A549 (cell line): ENCODE data around the gene CIDEA. TPM values are rescaled to one million over a fixed set of nuclear protein-coding genes. Genes with fewer than 3 reads are reported as not detected.
A peak's percentile ranks its signal among the peaks of the same experiment; 100 is the strongest.

Experiments
- ATAC-seq, 2 experiments: fragments of 200-7000 bp in 1 of 2; fragments of >200 bp in 1 of 2; cut with Nextera tagmentation in 1 of 2; cut with Tn5 transposase in 1 of 2; 3 replicates each; pipeline versions ENCODE4 v1.8.0 to v1.9.1; 2018 to 2020; ENCODE audit warnings: mild to moderate bottlenecking in 1 of 2, moderate library complexity in 1 of 2
- CTCF ChIA-PET: fragments of 300-600 bp; sonication (Branson Sonifier 250); formaldehyde crosslinking; extraction: SDS; loops from one replicate; lab custom pipeline; 2021; ENCODE audit warnings: antibody characterized with exemption, inconsistent platforms; lab: Yijun Ruan, JAX
- POLR2A ChIA-PET: fragments of 350-600 bp; formaldehyde crosslinking; extraction: SDS; loops from one replicate; lab custom pipeline; 2021; ENCODE audit warnings: antibody characterized with exemption, inconsistent platforms; lab: Yijun Ruan, JAX
- DNase-seq, 2 experiments: peaks; one replicate each; pipeline versions ENCODE4 v3.0.0 to v3.0.0-alpha.2; 2011 to 2016; ENCODE audit warnings: low read depth in 1 of 2, low spot score in 1 of 2
- FAIRE-seq: peaks from 2 replicates; lab custom pipeline; 2011; peaks lifted over from hg19 to GRCh38; lab: Jason Lieb, UNC
- H3K27ac ChIP-seq, 2 experiments: fragments of >200 bp; sonication (Bioruptor Twin); formaldehyde crosslinking; 3 replicates each; pipeline ENCODE4 v1.5.1; 2016 to 2017
- H3K4me1 ChIP-seq: fragments of >200 bp; sonication (Bioruptor Twin); formaldehyde crosslinking; 3 replicates; pipeline ENCODE4 v1.6.1; 2016
- H3K4me2 ChIP-seq: fragments of >200 bp; sonication (Bioruptor Twin); formaldehyde crosslinking; 3 replicates; pipeline ENCODE4 v1.6.1; 2016
- H3K4me3 ChIP-seq: fragments of >200 bp; sonication (Bioruptor Twin); formaldehyde crosslinking; 3 replicates; pipeline ENCODE4 v1.5.1; 2016
- H3K9me3 ChIP-seq: fragments of >200 bp; sonication (Bioruptor Twin); formaldehyde crosslinking; 3 replicates; pipeline ENCODE4 v1.6.1; 2016
- ATOH8 ChIP-seq: fragments of 250-450 bp; sonication (Bioruptor Pico); IDR thresholded peaks from 2 replicates; pipeline ENCODE4 v1.5.0; 2020; ENCODE audit warnings: low read depth, mild to moderate bottlenecking, moderate library complexity
- BHLHE40 ChIP-seq: IDR thresholded peaks from 2 replicates; pipeline ENCODE4 v1.6.1; 2012; ENCODE audit warnings: low read depth, low read length, inconsistent platforms
- CBX2 ChIP-seq: fragments of 200-600 bp; sonication (generic); IDR thresholded peaks from 2 replicates; pipeline ENCODE4 v1.6.1; 2016; ENCODE audit warnings: low read depth, mild to moderate bottlenecking, borderline replicate concordance
- CHD2 ChIP-seq: fragments of 150-350 bp; IDR thresholded peaks from 2 replicates; pipeline ENCODE4 v1.6.1; 2014; ENCODE audit warnings: low read length; ENCODE audit not compliant: partially characterized antibody
- E2F6 ChIP-seq: IDR thresholded peaks from 2 replicates; pipeline ENCODE4 v1.6.1; 2012; ENCODE audit warnings: low read depth, borderline replicate concordance
- EHF ChIP-seq: fragments of 250-450 bp; sonication (Bioruptor Pico); IDR thresholded peaks from 2 replicates; pipeline ENCODE4 v1.5.0; 2020; ENCODE audit warnings: mild to moderate bottlenecking
- ELK1 ChIP-seq: fragments of 150-350 bp; IDR thresholded peaks from 2 replicates; pipeline ENCODE4 v1.6.1; 2014; ENCODE audit warnings: low read depth, mild to moderate bottlenecking, low read length
- EP300 ChIP-seq, 2 experiments: fragments of >200 bp; sonication (Bioruptor Twin); formaldehyde crosslinking; IDR thresholded peaks; 2 replicates in 1 of 2; 3 replicates in 1 of 2; pipeline ENCODE4 v1.6.1; 2016 to 2017
- FOSL2 ChIP-seq, 2 experiments: fragments of 450-650 bp in 1 of 2; fragments of >200 bp in 1 of 2; sonication (Bioruptor Twin) in 1 of 2; formaldehyde crosslinking; IDR thresholded peaks; 2 replicates each; pipeline versions ENCODE4 v1.5.0 to v1.6.1; 2016 to 2020; ENCODE audit warnings: mild to moderate bottlenecking in 1 of 2, moderate library complexity in 1 of 2
- GATA3 ChIP-seq: IDR thresholded peaks from 2 replicates; pipeline ENCODE4 v1.6.1; 2012; ENCODE audit warnings: borderline replicate concordance
- HOXA7 ChIP-seq: fragments of 250-450 bp; sonication (Bioruptor Pico); IDR thresholded peaks from 2 replicates; pipeline ENCODE4 v1.5.0; 2020; ENCODE audit warnings: mild to moderate bottlenecking, moderate library complexity
- JUNB ChIP-seq: fragments of >200 bp; sonication (Bioruptor Twin); formaldehyde crosslinking; IDR thresholded peaks from 2 replicates; pipeline ENCODE4 v1.6.1; 2016
- KDM5A ChIP-seq: fragments of 200-600 bp; sonication (generic); IDR thresholded peaks from 2 replicates; pipeline ENCODE4 v1.6.1; 2016; ENCODE audit warnings: antibody characterized with exemption, mild to moderate bottlenecking
- POLR2A ChIP-seq: IDR thresholded peaks from 2 replicates; pipeline ENCODE4 v1.6.1; 2012; ENCODE audit warnings: mild to moderate bottlenecking, low read length
- RAD21 ChIP-seq, 2 experiments: fragments of >200 bp in 1 of 2; sonication (Bioruptor Twin) in 1 of 2; formaldehyde crosslinking in 1 of 2; IDR thresholded peaks in 1 of 2; conservative IDR thresholded peaks in 1 of 2; 2 replicates in 1 of 2; 3 replicates in 1 of 2; pipeline ENCODE4 v1.6.1; 2012 to 2018; ENCODE audit warnings: inconsistent platforms in 1 of 2
- RARB ChIP-seq: fragments of 250-450 bp; sonication (Bioruptor Pico); IDR thresholded peaks from 2 replicates; pipeline ENCODE4 v1.8.0; 2021; ENCODE audit warnings: mild to moderate bottlenecking, moderate library complexity
- SREBF2 ChIP-seq: fragments of 450-650 bp; IDR thresholded peaks from 2 replicates; pipeline ENCODE4 v1.6.1; 2014; ENCODE audit warnings: mild to moderate bottlenecking, moderate library complexity
- USF2 ChIP-seq: fragments of 450-650 bp; IDR thresholded peaks from 2 replicates; pipeline ENCODE4 v1.6.1; 2014; ENCODE audit warnings: antibody characterized with exemption
- ZC3H11A ChIP-seq: fragments of 450-650 bp; IDR thresholded peaks from 2 replicates; pipeline ENCODE4 v1.6.1; 2014; ENCODE audit warnings: antibody characterized with exemption, mild to moderate bottlenecking
- ZFP36 ChIP-seq: fragments of 450-650 bp; IDR thresholded peaks from 2 replicates; pipeline ENCODE4 v1.6.1; 2014; ENCODE audit warnings: borderline replicate concordance; ENCODE audit not compliant: partially characterized antibody
- WGBS: methylation state at CpG from one replicate; pipeline ENCODE4 v1.1.6; 2017; ENCODE audit errors: missing lambda C conversion rate; 5-methylcytosine and 5-hydroxymethylcytosine counted together
- polyA plus RNA-seq, 4 experiments: library from polyadenylated mRNA; depleted of rRNA in 3 of 4; stranded (reverse); fragments of >200 nt; fragmentation: RNase III in 1 of 4; extraction: RNeasy Plus Mini Kit Qiagen cat#74134 plus additional on column Dnase treatment in 1 of 4; gene quantifications; 2 replicates in 3 of 4; 3 replicates in 1 of 4; pipeline ENCODE4 v1.2.3, GENCODE V29; 2011 to 2017
- TF ChIP-seq, protein P1 (sequence below): fragments of 250-450 bp; sonication (Bioruptor Pico); IDR thresholded peaks from 2 replicates; pipeline ENCODE4 v1.5.0; 2021; ENCODE audit warnings: mild to moderate bottlenecking, moderate library complexity, borderline replicate concordance
- TF ChIP-seq, protein P2 (sequence below): IDR thresholded peaks from 2 replicates; pipeline ENCODE4 v1.6.1; 2012

CIDEA gene
- polyA plus RNA-seq, 2 of the 4 experiments (the other 2 are of a cell fraction), result not detected

DNA sequence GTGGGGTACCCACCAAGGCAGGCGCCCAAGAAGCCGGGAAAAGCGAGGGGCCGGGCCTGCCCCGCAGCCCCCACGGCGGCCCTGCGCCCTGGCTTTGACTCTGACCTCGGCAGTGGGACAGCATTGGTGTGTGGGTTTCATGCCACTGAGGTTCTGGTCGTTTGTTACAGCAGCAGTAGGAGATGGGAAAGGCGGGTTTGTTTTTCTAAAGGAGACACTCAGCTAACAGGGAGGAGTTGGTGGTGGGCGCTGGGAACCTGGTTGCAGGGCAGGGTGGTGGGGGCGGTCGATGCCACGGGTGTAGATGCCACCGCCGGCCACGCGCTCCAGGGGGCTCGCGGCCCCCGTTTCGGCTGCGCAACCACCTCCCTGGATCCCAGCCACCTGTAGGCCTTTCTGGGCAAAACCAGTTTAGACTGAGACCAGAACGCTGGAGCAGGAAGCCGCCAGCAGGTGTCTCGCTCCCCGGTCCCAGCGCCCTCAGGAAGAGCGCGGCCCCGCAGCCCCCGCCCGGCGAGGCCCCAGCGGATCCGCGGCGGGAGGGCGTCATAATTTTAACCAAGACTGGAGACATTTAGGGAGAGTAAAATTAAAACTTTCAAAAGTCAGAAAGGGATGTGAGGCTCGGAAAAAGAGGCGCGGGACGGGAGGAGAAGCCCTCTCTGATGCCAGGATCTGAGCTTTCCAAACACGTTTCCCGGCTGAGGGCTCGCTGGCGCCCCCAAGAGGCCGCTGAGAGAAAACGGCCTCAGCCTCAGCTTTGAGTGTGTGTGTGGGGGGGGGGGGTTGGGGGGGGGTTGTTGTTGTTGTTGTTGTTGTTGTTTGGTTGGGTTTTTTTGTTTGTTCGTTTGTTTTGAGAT lies 17.4 kb downstream of the CIDEA start (continued):
- no peak for TF ChIP-seq ELK1
- TF ChIP-seq JUNB, result no peak
- TF ChIP-seq, protein P1, sequence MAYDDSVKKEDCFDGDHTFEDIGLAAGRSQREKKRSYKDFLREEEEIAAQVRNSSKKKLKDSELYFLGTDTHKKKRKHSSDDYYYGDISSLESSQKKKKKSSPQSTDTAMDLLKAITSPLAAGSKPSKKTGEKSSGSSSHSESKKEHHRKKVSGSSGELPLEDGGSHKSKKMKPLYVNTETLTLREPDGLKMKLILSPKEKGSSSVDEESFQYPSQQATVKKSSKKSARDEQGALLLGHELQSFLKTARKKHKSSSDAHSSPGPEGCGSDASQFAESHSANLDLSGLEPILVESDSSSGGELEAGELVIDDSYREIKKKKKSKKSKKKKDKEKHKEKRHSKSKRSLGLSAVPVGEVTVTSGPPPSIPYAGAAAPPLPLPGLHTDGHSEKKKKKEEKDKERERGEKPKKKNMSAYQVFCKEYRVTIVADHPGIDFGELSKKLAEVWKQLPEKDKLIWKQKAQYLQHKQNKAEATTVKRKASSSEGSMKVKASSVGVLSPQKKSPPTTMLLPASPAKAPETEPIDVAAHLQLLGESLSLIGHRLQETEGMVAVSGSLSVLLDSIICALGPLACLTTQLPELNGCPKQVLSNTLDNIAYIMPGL (CRISPR knock-in tag), result peak; percentile 86; the same call in 1 of the 2 replicates
- TF ChIP-seq KDM5A, result no peak
- no peak for TF ChIP-seq ATOH8 (CRISPR knock-in tag)
- TF ChIP-seq ZC3H11A, result no peak
- TF ChIP-seq EP300 (IDR thresholded peaks at IDR 0.05), result no peak
- no peak for TF ChIP-seq BHLHE40
- no peak for TF ChIP-seq GATA3

DNA sequence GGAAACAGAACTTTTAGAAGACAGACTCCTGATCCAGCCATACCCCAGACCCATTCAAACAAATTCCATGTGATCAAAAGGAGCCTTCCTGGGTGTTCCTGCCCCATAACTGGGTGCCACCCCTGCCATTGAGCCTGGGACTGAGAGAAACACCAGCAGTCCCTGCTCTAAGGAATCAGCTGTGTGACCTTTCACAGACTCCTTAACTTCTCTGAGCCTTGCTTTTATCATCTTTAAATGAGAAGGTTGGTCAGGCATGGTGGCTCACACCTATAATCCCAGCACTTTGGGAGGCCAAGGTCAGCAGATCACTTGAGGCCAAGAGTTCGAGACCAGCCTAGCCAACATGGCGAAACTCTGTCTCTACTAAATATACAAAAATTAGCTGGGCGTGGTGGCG lies 20.6 kb downstream of the CIDEA start:
- TF ChIP-seq, protein P2, sequence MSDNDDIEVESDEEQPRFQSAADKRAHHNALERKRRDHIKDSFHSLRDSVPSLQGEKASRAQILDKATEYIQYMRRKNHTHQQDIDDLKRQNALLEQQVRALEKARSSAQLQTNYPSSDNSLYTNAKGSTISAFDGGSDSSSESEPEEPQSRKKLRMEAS, result no peak
- no peak for ATAC-seq
- 0 out of 3 replicates have a peak, but pooled peaks cover 3% of the 10 kb centered on the region for H3K4me1 ChIP-seq
- no peak for DNase-seq
- 67% methylated on average over 2 of the region's 4 CpGs for WGBS
- ChIA-PET CTCF (interaction anchor here (1.1 to 1.4 kb wide), 3 partner anchors 13 to 337 kb away, joined by 3 to 4 read pairs (median 4); no protein-coding TSS in a partner anchor), POLR2A (no interaction called here)
- no peaks in the 10 kb centered on the region for H3K9me3 ChIP-seq
- no peak overlapping the region for H3K4me2 ChIP-seq
- H3K27ac ChIP-seq, result no peak overlapping the region
- no peak overlapping the region for H3K4me3 ChIP-seq
- no peak for FAIRE-seq

DNA sequence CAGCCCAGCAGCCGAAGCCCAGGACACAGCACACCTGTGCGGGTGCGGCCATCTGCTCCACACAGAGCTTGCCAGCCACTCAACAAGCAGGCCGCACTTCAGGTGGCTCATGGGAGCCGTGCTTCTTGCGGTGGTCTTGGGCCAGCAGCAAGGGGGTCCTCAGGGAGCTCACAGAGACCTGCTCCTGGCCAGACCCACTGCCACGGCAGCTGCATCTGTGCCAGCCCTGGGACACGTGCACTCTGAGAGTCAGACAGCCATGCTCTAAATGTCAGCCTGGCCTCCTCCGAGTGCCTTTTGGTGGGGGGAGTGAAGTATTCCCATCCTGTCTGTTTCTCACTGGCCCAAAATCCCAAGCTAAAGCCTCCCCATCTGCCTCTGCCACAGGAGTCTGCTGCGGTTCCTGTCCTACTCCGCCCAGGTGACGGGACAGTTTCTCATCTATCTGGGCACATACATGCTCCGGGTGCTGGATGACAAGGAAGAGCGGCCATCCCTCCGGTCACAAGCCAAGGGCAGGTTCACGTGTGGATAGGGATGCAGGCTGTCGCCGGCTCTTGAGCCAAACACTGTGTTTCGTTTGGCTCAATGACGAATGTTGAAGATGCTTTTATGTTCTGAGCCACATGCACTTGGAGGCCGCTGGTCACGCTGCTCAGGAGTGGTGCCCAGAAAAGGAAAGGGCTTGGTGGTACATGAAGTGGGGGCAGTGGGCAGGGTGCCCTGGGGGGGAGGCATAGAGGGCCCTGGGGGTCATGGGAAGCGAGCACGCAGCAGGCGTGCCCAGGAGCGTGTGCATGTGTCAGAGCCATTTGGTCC lies 22.8 kb downstream of the CIDEA start:
- TF ChIP-seq CHD2 (no peak), RARB (CRISPR knock-in tag) (no peak), GATA3 (no peak), E2F6 (no peak), RAD21 (conservative IDR thresholded peaks at IDR 0.05 in 1 of 2, IDR thresholded peaks at IDR 0.05 in 1 of 2) (no peak), FOSL2 (IDR thresholded peaks at IDR 0.05) (no peak), FOSL2 (CRISPR knock-in tag; IDR thresholded peaks at IDR 0.05) (no peak), ZFP36 (no peak), SREBF2 (no peak), HOXA7 (no peak), JUNB (no peak), CBX2 (no peak), POLR2A (no peak), USF2 (no peak), EHF (CRISPR knock-in tag) (no peak)
- no peak for DNase-seq
- H3K4me1 ChIP-seq, result no peaks in the 10 kb centered on the region
- no peak overlapping the region for H3K27ac ChIP-seq
- ChIA-PET POLR2A (no interaction called here), CTCF (interaction anchor here (0.7 to 1.0 kb wide), 3 partner anchors 11 to 13 kb away, joined by 3 to 4 read pairs (median 3); no protein-coding TSS in a partner anchor)
- no peaks in the 10 kb centered on the region for H3K9me3 ChIP-seq
- H3K4me3 ChIP-seq, result no peak overlapping the region
- no peak for FAIRE-seq
- ATAC-seq, result no peak
- 85% methylated on average over 24 of the region's 26 CpGs for WGBS
- H3K4me2 ChIP-seq, result no peak overlapping the region
